Lower lobe of right lung (tissue), 2 donors: ENCODE results near the gene OR10H5. TPM values are rescaled to one million over a fixed set of nuclear protein-coding genes. Genes with fewer than 3 reads are reported as not detected.
"Not testable (repeated sequence)": the region's sequence is repeated elsewhere in the genome, so short reads cannot be mapped to it uniquely, and the experiment has no call there.

ENCODE experiments used
- ATAC-seq, 2 donors: fragments of 200-7000 bp; cut with Tn5 transposase; one replicate each; pipeline ENCODE4 v1.9.1; 2020 to 2022; ENCODE audit warnings: mild to moderate bottlenecking in 2 of 2, moderate library complexity in 2 of 2
- DNase-seq: peaks from one replicate; pipeline ENCODE4 v3.0.0-alpha.2; 2020
- H3K27ac ChIP-seq: fragments of 200-600 bp; one replicate; pipeline ENCODE4 v1.8.0; 2022
- H3K27me3 ChIP-seq: fragments of 200-600 bp; one replicate; pipeline ENCODE4 v1.8.0; 2022; ENCODE audit warnings: low read depth
- H3K36me3 ChIP-seq: fragments of 200-600 bp; one replicate; pipeline ENCODE4 v1.8.0; 2022; ENCODE audit warnings: mild to moderate bottlenecking
- H3K4me1 ChIP-seq: fragments of 200-600 bp; one replicate; pipeline ENCODE4 v1.8.0; 2022
- H3K4me3 ChIP-seq: fragments of 200-600 bp; one replicate; pipeline ENCODE4 v1.8.0; 2022; ENCODE audit warnings: mild to moderate bottlenecking
- H3K9me3 ChIP-seq: fragments of 200-600 bp; one replicate; pipeline ENCODE4 v1.8.0; 2022
- CTCF ChIP-seq: fragments of 200-600 bp; IDR thresholded peaks from one replicate; pipeline ENCODE4 v1.8.0; 2022; ENCODE audit warnings: antibody characterized with exemption, mild to moderate bottlenecking
- intact Hi-C: fragments of 100-400 bp; cut with DNase I; formaldehyde crosslinking; loops from one replicate; pipeline ENCODE4 v1.11.0; 2022
- total RNA-seq: library from RNA; stranded (reverse); fragmentation: NEBNext Ultra II Directional; extraction: Animal tissue kit (Norgen Biotek cat#: 25700); gene quantifications from one replicate; pipeline ENCODE4 v1.2.1, GENCODE V29; 2021
- donor health status: DM: no; HTN: yes; CAD: no; lungs with severe emphysema.

The OR10H5 gene
- total RNA-seq, 1 donor from 2014 or later = not detected

GRCh38 chr19:15813916-15814315 lies 26.5 kb downstream of the OR10H5 start:
- peak in 1 of 2 donors; percentile 38 for ATAC-seq
- Histone ChIP-seq H3K27me3 (no peaks in the 10 kb centered on the region), H3K4me1 (no peaks in the 10 kb centered on the region), H3K4me3 (no peak overlapping the region), H3K9me3 (no peaks in the 10 kb centered on the region), H3K36me3 (no peaks in the 10 kb centered on the region), H3K27ac (no peak overlapping the region)
- no peak for TF ChIP-seq CTCF
- intact Hi-C loops = no loop called here
- DNase-seq = no peak

- intact Hi-C loops = no loop called here
- Histone ChIP-seq H3K27ac (no peak within 1 kb of the TSS), H3K4me3 (no peak within 1 kb of the TSS), H3K27me3 (no peaks in the 10 kb centered on the region), H3K4me1 (no peaks in the 10 kb centered on the region), H3K9me3 (no peaks in the 10 kb centered on the region), H3K36me3 (no peaks in the 10 kb centered on the region)
- TF ChIP-seq CTCF = no peak
- DNase-seq = no peak
- peak; percentile 71 to 77 for ATAC-seq
Observed at GRCh38 chr19:15815306-15815705, 27.8 kb downstream of the OR10H5 start, which contains the start of gene OR10H1. Gene OR10H1, minus strand, starts transcription at chr19:15815664. Its CDS starts 7,627 bp downstream, at chr19:15808037.

- Histone ChIP-seq H3K27ac (no peak overlapping the region), H3K4me1 (no peaks in the 10 kb centered on the region), H3K9me3 (no peaks in the 10 kb centered on the region), H3K4me3 (no peak overlapping the region), H3K27me3 (no peaks in the 10 kb centered on the region), H3K36me3 (no peaks in the 10 kb centered on the region)
- DNase-seq (no peak), ATAC-seq (no peak)
- no peak for TF ChIP-seq CTCF
- intact Hi-C loops = no loop called here
Observed at GRCh38 chr19:15820646-15821045, 33.2 kb downstream of the OR10H5 start.

GRCh38 chr19:15825753-15826152 lies 38.3 kb downstream of the OR10H5 start:
- Histone ChIP-seq H3K9me3 (no peaks in the 10 kb centered on the region), H3K27ac (no peak overlapping the region), H3K4me3 (no peak overlapping the region), H3K27me3 (peaks cover 13% of the 10 kb centered on the region), H3K4me1 (no peaks in the 10 kb centered on the region), H3K36me3 (no peaks in the 10 kb centered on the region)
- ATAC-seq = no peak
- intact Hi-C loops = no loop called here
- TF ChIP-seq CTCF = no peak
- DNase-seq = no peak

GRCh38 chr19:15828121-15828610 lies 40.7 kb downstream of the OR10H5 start:
- intact Hi-C loops = no loop called here
- no peak for TF ChIP-seq CTCF
- ATAC-seq (no peak), DNase-seq (no peak)
- Histone ChIP-seq H3K36me3 (no peaks in the 10 kb centered on the region), H3K27me3 (peaks cover 13% of the 10 kb centered on the region), H3K4me3 (no peak overlapping the region), H3K9me3 (no peaks in the 10 kb centered on the region), H3K27ac (no peak overlapping the region), H3K4me1 (no peaks in the 10 kb centered on the region)

- H3K36me3 ChIP-seq, ATAC-seq, H3K4me3 ChIP-seq, intact Hi-C loops, H3K27ac ChIP-seq, H3K4me1 ChIP-seq, H3K9me3 ChIP-seq, DNase-seq: not testable (repeated sequence)
- H3K27me3 ChIP-seq = peaks cover 13% of the 10 kb centered on the region
Observed at GRCh38 chr19:15828611-15829305, 41.3 kb downstream of the OR10H5 start.
